ENCODE measurements around the gene COL19A1.

DNA sequence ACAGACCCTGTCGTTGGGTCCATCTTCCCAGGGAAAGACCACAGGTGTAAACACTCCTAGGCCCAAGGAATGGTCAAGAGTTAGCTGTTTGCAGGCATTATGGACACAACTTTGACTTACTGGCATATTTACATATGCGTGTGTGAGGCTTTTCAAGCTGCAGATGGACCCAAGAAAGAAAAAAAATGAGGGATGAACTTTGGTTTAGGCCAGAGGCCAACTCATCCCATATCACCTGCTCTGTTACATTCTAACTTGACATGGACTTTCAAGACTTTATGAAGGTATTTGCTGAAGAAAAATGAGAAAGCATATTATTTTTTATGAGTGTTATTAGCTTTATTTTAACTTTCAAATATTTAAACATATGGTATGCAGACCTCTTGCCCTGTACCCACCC, 6.9 kb downstream of the COL19A1 start:
- TF ChIP-seq, protein P1, sequence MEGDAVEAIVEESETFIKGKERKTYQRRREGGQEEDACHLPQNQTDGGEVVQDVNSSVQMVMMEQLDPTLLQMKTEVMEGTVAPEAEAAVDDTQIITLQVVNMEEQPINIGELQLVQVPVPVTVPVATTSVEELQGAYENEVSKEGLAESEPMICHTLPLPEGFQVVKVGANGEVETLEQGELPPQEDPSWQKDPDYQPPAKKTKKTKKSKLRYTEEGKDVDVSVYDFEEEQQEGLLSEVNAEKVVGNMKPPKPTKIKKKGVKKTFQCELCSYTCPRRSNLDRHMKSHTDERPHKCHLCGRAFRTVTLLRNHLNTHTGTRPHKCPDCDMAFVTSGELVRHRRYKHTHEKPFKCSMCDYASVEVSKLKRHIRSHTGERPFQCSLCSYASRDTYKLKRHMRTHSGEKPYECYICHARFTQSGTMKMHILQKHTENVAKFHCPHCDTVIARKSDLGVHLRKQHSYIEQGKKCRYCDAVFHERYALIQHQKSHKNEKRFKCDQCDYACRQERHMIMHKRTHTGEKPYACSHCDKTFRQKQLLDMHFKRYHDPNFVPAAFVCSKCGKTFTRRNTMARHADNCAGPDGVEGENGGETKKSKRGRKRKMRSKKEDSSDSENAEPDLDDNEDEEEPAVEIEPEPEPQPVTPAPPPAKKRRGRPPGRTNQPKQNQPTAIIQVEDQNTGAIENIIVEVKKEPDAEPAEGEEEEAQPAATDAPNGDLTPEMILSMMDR (conservative IDR thresholded peaks at IDR 0.05; ENCODE audit: low read length), result no peak
- no peak for TF ChIP-seq EZH2phosphoT487 (IDR thresholded peaks at IDR 0.05; ENCODE audit: borderline replicate concordance, low read depth, low read length)
